ENCODE data around the gene CHAT. TPM values are rescaled to one million over a fixed set of nuclear protein-coding genes. Genes with fewer than 3 reads are reported as not detected.

CHAT gene
- total RNA-seq, 2 donors from 2014 or later, result 0.16 to 1.2 TPM

- Histone ChIP-seq H3K4me1 (no peaks in the 10 kb centered on the region), H3K27me3 (no peaks in the 10 kb centered on the region), H3K36me3 (no peaks in the 10 kb centered on the region), H3K4me3 (no peak overlapping the region), H3K9me3 (no peaks in the 10 kb centered on the region), H3K27ac (no peak overlapping the region), H3K9ac (ENCODE audit: low read depth in 2 of 2, low read length in 2 of 2) (no peak overlapping the region)
- intact Hi-C loops (cut with DNase I), result no loop called here
- TF ChIP-seq CTCF (IDR thresholded peaks at IDR 0.05), result no peak
- no peak for DNase-seq
Measured at GRCh38 chr10:49661140-49661856, 47.5 kb downstream of the CHAT start.

- no peak overlapping the region for H3K9ac ChIP-seq (ENCODE audit: low read depth in 2 of 2, low read length in 2 of 2)
- DNase-seq, result no peak
- no peaks in the 10 kb centered on the region for H3K36me3 ChIP-seq
- no peaks in the 10 kb centered on the region for H3K4me1 ChIP-seq
- intact Hi-C loops (cut with DNase I), result no loop called here
- H3K27ac ChIP-seq, result no peak overlapping the region
- H3K27me3 ChIP-seq, result no peaks in the 10 kb centered on the region
- H3K4me3 ChIP-seq, result no peak overlapping the region
- H3K9me3 ChIP-seq, result no peaks in the 10 kb centered on the region
- TF ChIP-seq CTCF (IDR thresholded peaks at IDR 0.05), result no peak
Measured at GRCh38 chr10:49662169-49662830, 48.5 kb downstream of the CHAT start.

DNA sequence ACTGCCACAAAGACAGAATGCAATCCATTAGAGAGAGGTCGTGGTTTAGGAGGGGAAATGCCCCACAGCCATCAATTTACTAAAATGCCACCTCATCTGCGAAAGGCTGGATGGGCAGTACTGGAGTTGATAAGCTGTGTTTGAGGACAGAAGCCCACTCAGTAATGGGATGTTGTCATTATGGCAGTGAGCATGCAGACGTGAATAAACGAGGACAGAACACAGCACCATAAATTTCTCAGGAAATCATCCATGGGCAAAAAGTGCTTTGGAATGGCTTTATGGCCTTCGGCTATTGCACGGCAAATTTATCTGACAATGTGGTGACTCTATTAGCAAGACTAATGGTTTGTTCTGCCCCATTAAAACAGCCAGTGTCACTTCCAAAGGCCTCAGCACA is 49.8 kb downstream of the CHAT start:
- Histone ChIP-seq H3K4me3 (no peak overlapping the region), H3K36me3 (no peaks in the 10 kb centered on the region), H3K9me3 (no peaks in the 10 kb centered on the region), H3K27ac (no peak overlapping the region), H3K9ac (ENCODE audit: low read depth in 2 of 2, low read length in 2 of 2) (no peak overlapping the region), H3K27me3 (no peaks in the 10 kb centered on the region), H3K4me1 (no peaks in the 10 kb centered on the region)
- no peak for TF ChIP-seq CTCF (IDR thresholded peaks at IDR 0.05)
- DNase-seq, result no peak
- intact Hi-C loops (cut with DNase I), result no loop called here

DNA sequence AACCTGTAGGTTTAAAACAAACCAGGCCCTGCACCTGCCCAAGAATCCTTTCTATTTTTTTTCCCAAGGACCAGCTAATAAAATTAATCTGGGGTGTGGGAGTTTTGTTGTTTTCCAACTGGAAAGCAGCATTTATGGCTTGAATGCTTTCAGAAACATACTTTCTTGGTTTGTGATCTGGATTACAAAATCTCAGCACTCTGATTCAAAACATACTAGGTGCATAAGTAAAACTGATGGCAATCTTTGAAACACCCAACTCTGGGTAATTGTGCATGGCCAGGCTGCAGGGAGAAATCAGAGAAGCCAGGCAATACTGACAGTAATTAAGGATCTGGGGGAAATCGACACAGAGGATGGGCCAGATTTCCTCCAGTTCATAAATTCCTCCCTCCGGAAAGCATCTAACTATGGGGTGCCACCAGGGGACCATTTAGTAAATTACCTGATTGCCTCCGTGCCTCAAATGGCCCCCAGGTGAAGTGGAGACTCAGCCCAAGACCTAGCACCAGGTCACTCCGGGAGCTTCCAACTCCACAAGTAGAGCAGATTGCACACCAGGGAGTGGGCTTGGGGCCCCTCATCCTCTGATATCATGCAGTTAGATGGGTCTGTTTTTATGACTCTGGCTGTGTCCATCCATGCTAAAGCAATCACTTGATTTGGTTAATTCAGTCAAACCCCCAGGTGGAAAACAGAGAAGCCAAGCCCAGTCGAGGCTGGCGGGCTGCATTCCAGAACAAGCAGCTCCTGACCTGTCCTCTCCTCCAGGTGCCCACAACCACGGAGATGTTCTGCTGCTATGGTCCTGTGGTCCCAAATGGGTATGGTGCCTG is 50.4 kb downstream of the CHAT start:
- H3K27ac ChIP-seq, result no peak overlapping the region
- H3K27me3 ChIP-seq, result no peaks in the 10 kb centered on the region
- no peak for DNase-seq
- no peaks in the 10 kb centered on the region for H3K9me3 ChIP-seq
- H3K4me1 ChIP-seq, result no peaks in the 10 kb centered on the region
- no peaks in the 10 kb centered on the region for H3K36me3 ChIP-seq
- no peak overlapping the region for H3K9ac ChIP-seq (ENCODE audit: low read depth in 2 of 2, low read length in 2 of 2)
- no peak for TF ChIP-seq CTCF (IDR thresholded peaks at IDR 0.05)
- H3K4me3 ChIP-seq, result no peak overlapping the region
- intact Hi-C loops (cut with DNase I), result no loop called here

- Histone ChIP-seq H3K4me3 (no peak overlapping the region), H3K27me3 (no peaks in the 10 kb centered on the region)
- intact Hi-C loops (cut with DNase I), result no loop called here
Measured at GRCh38 chr10:49664842-49665355, 51.1 kb downstream of the CHAT start.

More at GRCh38 chr10:49664842-49665355, 51.1 kb downstream of the CHAT start:
- no peak overlapping the region for H3K9ac ChIP-seq (ENCODE audit: low read depth in 2 of 2, low read length in 2 of 2)
- no peaks in the 10 kb centered on the region for H3K4me1 ChIP-seq
- no peaks in the 10 kb centered on the region for H3K36me3 ChIP-seq
- DNase-seq, result no peak
- no peaks in the 10 kb centered on the region for H3K9me3 ChIP-seq
- no peak for TF ChIP-seq CTCF (IDR thresholded peaks at IDR 0.05)
- no peak overlapping the region for H3K27ac ChIP-seq

Data from colonic mucosa (tissue), 4 donors.